HCT116 (cell line): ENCODE measurements around the gene ANKMY2. TPM values are rescaled to one million over a fixed set of nuclear protein-coding genes. Genes with fewer than 3 reads are reported as not detected.

ENCODE experiments used
- ATAC-seq: fragments of 200-7000 bp; cut with Tn5 transposase; 2 replicates; pipeline ENCODE4 v1.9.1; 2020; ENCODE audit warnings: mild to moderate bottlenecking, moderate library complexity
- BruUV-seq: library from RNA; stranded (reverse); fragments of 400-500 nt; replicated peaks from 2 replicates; lab custom pipeline; 2021; lab: Mats Ljungman, UMichigan
- CTCF ChIA-PET: fragments of 300-600 bp; sonication (Branson Sonifier 250); formaldehyde crosslinking; loops from one replicate; lab custom pipeline; 2021; ENCODE audit warnings: antibody characterized with exemption; lab: Charles Lee
- POLR2A ChIA-PET: fragments of 300-600, 350-600 bp; sonication (Branson Sonifier 250); formaldehyde crosslinking; loops from one replicate; lab custom pipeline; 2021; ENCODE audit warnings: antibody characterized with exemption; lab: Charles Lee
- RAD21 ChIA-PET, 2 experiments: fragments of 300-600 bp; sonication (Branson Sonifier 250); formaldehyde crosslinking; loops; one replicate each; lab custom pipeline; 2023; ENCODE audit warnings: low total read pairs in 2 of 2; ENCODE audit not compliant: uncharacterized antibody in 2 of 2, unreplicated experiment in 2 of 2, low non-redundant PET in 1 of 2; lab: Charles Lee
- DNase-seq: peaks from one replicate; pipeline ENCODE4 v3.0.0-alpha.2; 2010; ENCODE audit warnings: low read depth, low spot score
- H2AFZ ChIP-seq: fragments of 200-600 bp; shearing (Covaris generic), sonication (generic); 2 replicates; pipeline ENCODE4 v1.6.1; 2017; ENCODE audit warnings: low read depth, mixed run types, mixed read lengths, antibody characterized with exemption, low read length; ENCODE audit not compliant: poor library complexity, severe bottlenecking
- H3K27ac ChIP-seq: 2 replicates; pipeline ENCODE4 v1.5.1; 2012; ENCODE audit warnings: low read depth, low read length
- H3K27me3 ChIP-seq: fragments of 200-600 bp; sonication (generic); 2 replicates; pipeline ENCODE4 v1.6.1; 2016; ENCODE audit warnings: mixed run types, low read length, mixed read lengths; ENCODE audit not compliant: insufficient read depth
- H3K36me3 ChIP-seq, 2 experiments: fragments of 200-500 bp in 1 of 2; fragments of 200-600 bp in 1 of 2; sonication (Bioruptor generic) in 1 of 2; sonication (generic) in 1 of 2; 2 replicates each; pipeline versions ENCODE4 v1.5.1 to v1.6.1; 2014 to 2016; ENCODE audit warnings: low read length in 2 of 2, inconsistent platforms in 1 of 2, mixed read lengths in 1 of 2, mixed run types in 1 of 2; ENCODE audit not compliant: insufficient read depth in 2 of 2, control insufficient read depth in 1 of 2
- H3K4me1 ChIP-seq, 2 experiments: fragments of 200-600 bp in 1 of 2; sonication (generic) in 1 of 2; 2 replicates each; pipeline versions ENCODE4 v1.5.1 to v1.6.1; 2012 to 2017; ENCODE audit warnings: low read length in 2 of 2, inconsistent platforms in 1 of 2, mild to moderate bottlenecking in 1 of 2, mixed read lengths in 1 of 2, mixed run types in 1 of 2, moderate library complexity in 1 of 2; ENCODE audit not compliant: insufficient read depth in 2 of 2, control insufficient read depth in 1 of 2
- H3K4me2 ChIP-seq: fragments of 200-600 bp; sonication (generic); 2 replicates; pipeline ENCODE4 v1.6.1; 2017; ENCODE audit warnings: mixed run types, low read length, mixed read lengths
- H3K4me3 ChIP-seq, 2 experiments: fragments of 200-600 bp in 1 of 2; sonication (generic) in 1 of 2; replicated peaks in 1 of 2; 2 replicates each; pipeline ENCODE4 v1.5.1; 2011 to 2016; ENCODE audit warnings: low read length in 2 of 2, control low read depth in 1 of 2, low read depth in 1 of 2, mild to moderate bottlenecking in 1 of 2, mixed read lengths in 1 of 2, mixed run types in 1 of 2
- H3K79me2 ChIP-seq: fragments of 200-600 bp; sonication (generic); 2 replicates; pipeline ENCODE4 v1.6.1; 2017; ENCODE audit warnings: mild to moderate bottlenecking, mixed run types, low read length, moderate library complexity, mixed read lengths; ENCODE audit not compliant: insufficient read depth
- H3K9ac ChIP-seq: fragments of 200-600 bp; sonication (generic); 2 replicates; pipeline ENCODE4 v1.6.1; 2016; ENCODE audit warnings: low read length, mixed read lengths
- H3K9me2 ChIP-seq: fragments of 200-600 bp; sonication (generic), shearing (Covaris generic); 2 replicates; pipeline ENCODE4 v1.6.1; 2017; ENCODE audit warnings: mixed run types, mild to moderate bottlenecking, moderate library complexity; ENCODE audit not compliant: insufficient read depth
- H3K9me3 ChIP-seq, 2 experiments: fragments of 200-500 bp in 1 of 2; fragments of 200-600 bp in 1 of 2; sonication (Bioruptor generic) in 1 of 2; sonication (generic) in 1 of 2; 2 replicates each; pipeline ENCODE4 v1.6.1; 2014 to 2017; ENCODE audit warnings: low read length in 2 of 2, mixed read lengths in 2 of 2, inconsistent platforms in 1 of 2, low read depth in 1 of 2, mild to moderate bottlenecking in 1 of 2, mixed run types in 1 of 2, moderate library complexity in 1 of 2; ENCODE audit not compliant: control insufficient read depth in 1 of 2, insufficient read depth in 1 of 2
- H4K20me1 ChIP-seq: fragments of 200-600 bp; sonication (generic), shearing (Covaris generic); 2 replicates; pipeline ENCODE4 v1.6.1; 2017; ENCODE audit warnings: mixed run types, mild to moderate bottlenecking, moderate library complexity; ENCODE audit not compliant: insufficient read depth
- ELF1 ChIP-seq: IDR thresholded peaks from 2 replicates; pipeline ENCODE4 v1.6.1; 2012; ENCODE audit warnings: low read depth, borderline replicate concordance
- FOSL1 ChIP-seq: IDR thresholded peaks from 2 replicates; pipeline ENCODE4 v1.6.1; 2012; ENCODE audit warnings: low read depth
- SP1 ChIP-seq: IDR thresholded peaks from 2 replicates; pipeline ENCODE4 v1.6.1; 2012; ENCODE audit warnings: low read depth
- TCF7L2 ChIP-seq: IDR thresholded peaks from 2 replicates; pipeline ENCODE4 v1.7.0; 2011; ENCODE audit warnings: borderline replicate concordance, inconsistent platforms; ENCODE audit not compliant: insufficient read depth, insufficient read length; ENCODE audit errors: extremely low read depth
- ZFX ChIP-seq: fragments of 450-650 bp; IDR thresholded peaks from 2 replicates; pipeline ENCODE4 v1.6.1; 2017
- intact Hi-C: fragments of 100-400 bp; cut with micrococcal nuclease; formaldehyde crosslinking; loops from 2 replicates; pipeline ENCODE4 v1.10.0; 2022
- total RNA-seq: library from RNA; stranded (reverse); gene quantifications from one replicate; pipeline ENCODE4 v1.2.1, GENCODE V29; 2021; ENCODE audit not compliant: unreplicated experiment
- TF ChIP-seq, protein P1 (sequence below): IDR thresholded peaks from 2 replicates; pipeline ENCODE4 v1.6.1; 2011; ENCODE audit warnings: mild to moderate bottlenecking, low read length, moderate library complexity; ENCODE audit not compliant: insufficient replicate concordance; ENCODE audit errors: extremely low read depth

The ANKMY2 gene
- total RNA-seq, 1 experiment from 2014 or later: 24.9 TPM

DNA sequence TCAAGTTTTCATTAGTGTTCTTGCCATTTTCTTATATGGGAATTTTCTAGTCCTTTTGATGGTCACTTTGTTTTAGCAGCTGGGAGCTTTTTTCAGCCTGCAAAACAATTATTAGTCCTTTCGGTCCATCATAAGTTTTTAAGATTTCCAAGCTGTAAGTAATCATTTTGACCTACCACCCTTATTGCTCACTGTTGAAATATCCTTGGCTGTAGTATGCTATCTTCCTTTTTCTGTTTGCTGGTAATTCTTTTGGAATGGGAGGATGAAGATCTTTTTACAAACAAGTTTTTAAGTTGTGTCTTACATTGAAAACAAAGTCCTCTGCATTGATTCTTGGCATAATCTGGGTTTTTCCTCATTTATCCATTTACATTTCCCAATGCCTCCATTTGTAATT, 24.5 kb upstream of the ANKMY2 start:
- H3K9ac ChIP-seq: no peak overlapping the region
- DNase-seq: no peak
- peaks cover 82% of the 10 kb centered on the region for H3K79me2 ChIP-seq
- BruUV-seq: no TSS peak
- ChIA-PET RAD21 (no interaction called here), POLR2A (no interaction called here), CTCF (no interaction called here)
- intact Hi-C loops: no loop called here
- no peaks in the 10 kb centered on the region for H4K20me1 ChIP-seq
- H3K36me3 ChIP-seq: peaks cover 6 to 26% of the 10 kb centered on the region in 2 experiments
- no peak for ATAC-seq
- H3K9me2 ChIP-seq: no peaks in the 10 kb centered on the region
- peaks cover 11 to 38% of the 10 kb centered on the region in 2 experiments for H3K4me1 ChIP-seq
- TF ChIP-seq, protein P1, sequence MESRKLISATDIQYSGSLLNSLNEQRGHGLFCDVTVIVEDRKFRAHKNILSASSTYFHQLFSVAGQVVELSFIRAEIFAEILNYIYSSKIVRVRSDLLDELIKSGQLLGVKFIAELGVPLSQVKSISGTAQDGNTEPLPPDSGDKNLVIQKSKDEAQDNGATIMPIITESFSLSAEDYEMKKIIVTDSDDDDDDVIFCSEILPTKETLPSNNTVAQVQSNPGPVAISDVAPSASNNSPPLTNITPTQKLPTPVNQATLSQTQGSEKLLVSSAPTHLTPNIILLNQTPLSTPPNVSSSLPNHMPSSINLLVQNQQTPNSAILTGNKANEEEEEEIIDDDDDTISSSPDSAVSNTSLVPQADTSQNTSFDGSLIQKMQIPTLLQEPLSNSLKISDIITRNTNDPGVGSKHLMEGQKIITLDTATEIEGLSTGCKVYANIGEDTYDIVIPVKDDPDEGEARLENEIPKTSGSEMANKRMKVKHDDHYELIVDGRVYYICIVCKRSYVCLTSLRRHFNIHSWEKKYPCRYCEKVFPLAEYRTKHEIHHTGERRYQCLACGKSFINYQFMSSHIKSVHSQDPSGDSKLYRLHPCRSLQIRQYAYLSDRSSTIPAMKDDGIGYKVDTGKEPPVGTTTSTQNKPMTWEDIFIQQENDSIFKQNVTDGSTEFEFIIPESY: no peak
- TF ChIP-seq TCF7L2 (no peak), ELF1 (no peak)
- no peak overlapping the region for H2AFZ ChIP-seq
- H3K4me3 ChIP-seq: no peak overlapping the region
- no peaks in the 10 kb centered on the region for H3K27me3 ChIP-seq
- H3K9me3 ChIP-seq: no peaks in the 10 kb centered on the region
- H3K27ac ChIP-seq: no peak overlapping the region
- H3K4me2 ChIP-seq: peak overlapping the region; percentile 29

DNA sequence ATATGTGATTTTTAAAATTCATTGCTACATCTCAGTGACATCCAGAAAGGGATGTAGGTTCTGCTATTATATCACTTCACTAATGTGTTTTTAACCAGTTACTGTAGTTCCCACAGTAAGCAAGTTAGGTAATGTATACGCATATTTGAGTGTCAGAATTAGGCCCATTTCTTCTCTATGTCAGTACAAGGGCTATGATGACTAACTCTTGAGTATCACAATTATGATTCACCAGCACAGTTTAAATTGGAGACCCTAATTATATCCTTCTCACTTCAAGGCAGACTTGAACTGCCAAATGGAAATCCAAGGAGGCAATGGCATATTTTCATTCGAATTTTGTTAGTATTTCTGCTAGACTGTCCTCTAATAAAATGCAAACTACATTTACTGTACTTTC, 24.0 kb upstream of the ANKMY2 start:
- no TSS peak for BruUV-seq
- peaks cover 4 to 23% of the 10 kb centered on the region in 2 experiments for H3K36me3 ChIP-seq
- H3K9ac ChIP-seq: no peak overlapping the region
- no peaks in the 10 kb centered on the region for H3K27me3 ChIP-seq
- POLR2A ChIA-PET: no interaction called here
- peak overlapping the region; percentile 29 for H3K4me2 ChIP-seq
- RAD21 ChIA-PET: no interaction called here
- no peak for ATAC-seq
- CTCF ChIA-PET: no interaction called here
- DNase-seq: no peak
- H3K9me3 ChIP-seq: no peaks in the 10 kb centered on the region
- intact Hi-C loops: no loop called here
- no peaks in the 10 kb centered on the region for H3K9me2 ChIP-seq
- H3K4me3 ChIP-seq: no peak overlapping the region
- TF ChIP-seq FOSL1 (peak; percentile 32; the same call in 1 of the 2 replicates), SP1 (0 out of 2 replicates have a peak, but pooled peaks have one; percentile 20), ZFX (no peak)
- H4K20me1 ChIP-seq: no peaks in the 10 kb centered on the region
- no peak overlapping the region for H2AFZ ChIP-seq
- H3K27ac ChIP-seq: no peak overlapping the region
- H3K79me2 ChIP-seq: peaks cover 82% of the 10 kb centered on the region
- H3K4me1 ChIP-seq: peaks cover 11 to 38% of the 10 kb centered on the region in 2 experiments
